HCT116 (cell line): Measurements from ENCODE around the gene APBB2. TPM values are rescaled to one million over a fixed set of nuclear protein-coding genes. Genes with fewer than 3 reads are reported as not detected.

Source experiments
- ATAC-seq: fragments of 200-7000 bp; cut with Tn5 transposase; 2 replicates; pipeline ENCODE4 v1.9.1; 2020; ENCODE audit warnings: mild to moderate bottlenecking, moderate library complexity
- BruUV-seq: library from RNA; stranded (reverse); fragments of 400-500 nt; replicated peaks from 2 replicates; lab custom pipeline; 2021; lab: Mats Ljungman, UMichigan
- CTCF ChIA-PET: fragments of 300-600 bp; sonication (Branson Sonifier 250); formaldehyde crosslinking; loops from one replicate; lab custom pipeline; 2021; ENCODE audit warnings: antibody characterized with exemption; lab: Charles Lee
- POLR2A ChIA-PET: fragments of 300-600, 350-600 bp; sonication (Branson Sonifier 250); formaldehyde crosslinking; loops from one replicate; lab custom pipeline; 2021; ENCODE audit warnings: antibody characterized with exemption; lab: Charles Lee
- RAD21 ChIA-PET, 2 experiments: fragments of 300-600 bp; sonication (Branson Sonifier 250); formaldehyde crosslinking; loops; one replicate each; lab custom pipeline; 2023; ENCODE audit warnings: low total read pairs in 2 of 2; ENCODE audit not compliant: uncharacterized antibody in 2 of 2, unreplicated experiment in 2 of 2, low non-redundant PET in 1 of 2; lab: Charles Lee
- DNase-seq: peaks from one replicate; pipeline ENCODE4 v3.0.0-alpha.2; 2010; ENCODE audit warnings: low read depth, low spot score
- H2AFZ ChIP-seq: fragments of 200-600 bp; shearing (Covaris generic), sonication (generic); 2 replicates; pipeline ENCODE4 v1.6.1; 2017; ENCODE audit warnings: low read depth, mixed run types, mixed read lengths, antibody characterized with exemption, low read length; ENCODE audit not compliant: poor library complexity, severe bottlenecking
- H3K27ac ChIP-seq: 2 replicates; pipeline ENCODE4 v1.5.1; 2012; ENCODE audit warnings: low read depth, low read length
- H3K27me3 ChIP-seq: fragments of 200-600 bp; sonication (generic); 2 replicates; pipeline ENCODE4 v1.6.1; 2016; ENCODE audit warnings: mixed run types, low read length, mixed read lengths; ENCODE audit not compliant: insufficient read depth
- H3K36me3 ChIP-seq, 2 experiments: fragments of 200-500 bp in 1 of 2; fragments of 200-600 bp in 1 of 2; sonication (Bioruptor generic) in 1 of 2; sonication (generic) in 1 of 2; 2 replicates each; pipeline versions ENCODE4 v1.5.1 to v1.6.1; 2014 to 2016; ENCODE audit warnings: low read length in 2 of 2, inconsistent platforms in 1 of 2, mixed read lengths in 1 of 2, mixed run types in 1 of 2; ENCODE audit not compliant: insufficient read depth in 2 of 2, control insufficient read depth in 1 of 2
- H3K4me1 ChIP-seq, 2 experiments: fragments of 200-600 bp in 1 of 2; sonication (generic) in 1 of 2; 2 replicates each; pipeline versions ENCODE4 v1.5.1 to v1.6.1; 2012 to 2017; ENCODE audit warnings: low read length in 2 of 2, inconsistent platforms in 1 of 2, mild to moderate bottlenecking in 1 of 2, mixed read lengths in 1 of 2, mixed run types in 1 of 2, moderate library complexity in 1 of 2; ENCODE audit not compliant: insufficient read depth in 2 of 2, control insufficient read depth in 1 of 2
- H3K4me2 ChIP-seq: fragments of 200-600 bp; sonication (generic); 2 replicates; pipeline ENCODE4 v1.6.1; 2017; ENCODE audit warnings: mixed run types, low read length, mixed read lengths
- H3K4me3 ChIP-seq, 2 experiments: fragments of 200-600 bp in 1 of 2; sonication (generic) in 1 of 2; replicated peaks in 1 of 2; 2 replicates each; pipeline ENCODE4 v1.5.1; 2011 to 2016; ENCODE audit warnings: low read length in 2 of 2, control low read depth in 1 of 2, low read depth in 1 of 2, mild to moderate bottlenecking in 1 of 2, mixed read lengths in 1 of 2, mixed run types in 1 of 2
- H3K79me2 ChIP-seq: fragments of 200-600 bp; sonication (generic); 2 replicates; pipeline ENCODE4 v1.6.1; 2017; ENCODE audit warnings: mild to moderate bottlenecking, mixed run types, low read length, moderate library complexity, mixed read lengths; ENCODE audit not compliant: insufficient read depth
- H3K9ac ChIP-seq: fragments of 200-600 bp; sonication (generic); 2 replicates; pipeline ENCODE4 v1.6.1; 2016; ENCODE audit warnings: low read length, mixed read lengths
- H3K9me2 ChIP-seq: fragments of 200-600 bp; sonication (generic), shearing (Covaris generic); 2 replicates; pipeline ENCODE4 v1.6.1; 2017; ENCODE audit warnings: mixed run types, mild to moderate bottlenecking, moderate library complexity; ENCODE audit not compliant: insufficient read depth
- H3K9me3 ChIP-seq, 2 experiments: fragments of 200-500 bp in 1 of 2; fragments of 200-600 bp in 1 of 2; sonication (Bioruptor generic) in 1 of 2; sonication (generic) in 1 of 2; 2 replicates each; pipeline ENCODE4 v1.6.1; 2014 to 2017; ENCODE audit warnings: low read length in 2 of 2, mixed read lengths in 2 of 2, inconsistent platforms in 1 of 2, low read depth in 1 of 2, mild to moderate bottlenecking in 1 of 2, mixed run types in 1 of 2, moderate library complexity in 1 of 2; ENCODE audit not compliant: control insufficient read depth in 1 of 2, insufficient read depth in 1 of 2
- H4K20me1 ChIP-seq: fragments of 200-600 bp; sonication (generic), shearing (Covaris generic); 2 replicates; pipeline ENCODE4 v1.6.1; 2017; ENCODE audit warnings: mixed run types, mild to moderate bottlenecking, moderate library complexity; ENCODE audit not compliant: insufficient read depth
- CBX3 ChIP-seq: IDR thresholded peaks from 2 replicates; pipeline ENCODE4 v1.6.1; 2012; ENCODE audit warnings: low read depth
- CEBPB ChIP-seq: IDR thresholded peaks from 2 replicates; pipeline ENCODE4 v1.6.1; 2012; ENCODE audit warnings: low read depth
- CTCF ChIP-seq, 3 experiments: fragments of 200-600 bp in 1 of 3; sonication (generic) in 1 of 3; IDR thresholded peaks in 2 of 3; conservative IDR thresholded peaks in 1 of 3; 2 replicates each; pipeline ENCODE4 v1.5.1; 2012 to 2017; ENCODE audit warnings: low read depth in 2 of 3, low read length in 2 of 3, antibody characterized with exemption in 1 of 3, borderline replicate concordance in 1 of 3, control low read depth in 1 of 3, mild to moderate bottlenecking in 1 of 3, mixed read lengths in 1 of 3, mixed run types in 1 of 3, moderate library complexity in 1 of 3; ENCODE audit not compliant: insufficient read depth in 1 of 3
- EGR1 ChIP-seq: IDR thresholded peaks from 2 replicates; pipeline ENCODE4 v1.6.1; 2012; ENCODE audit warnings: low read depth
- ELF1 ChIP-seq: IDR thresholded peaks from 2 replicates; pipeline ENCODE4 v1.6.1; 2012; ENCODE audit warnings: low read depth, borderline replicate concordance
- EZH2 ChIP-seq: fragments of 200-600 bp; sonication (generic); IDR thresholded peaks from 2 replicates; pipeline ENCODE4 v1.6.1; 2017; ENCODE audit warnings: antibody characterized with exemption, mixed run types
- EZH2phosphoT487 ChIP-seq: fragments of 200-600 bp; IDR thresholded peaks from 2 replicates; pipeline ENCODE4 v1.6.1; 2018; ENCODE audit warnings: antibody characterized with exemption, borderline replicate concordance
- FOSL1 ChIP-seq: IDR thresholded peaks from 2 replicates; pipeline ENCODE4 v1.6.1; 2012; ENCODE audit warnings: low read depth
- JUND ChIP-seq: IDR thresholded peaks from 2 replicates; pipeline ENCODE4 v1.6.1; 2012
- POLR2A ChIP-seq: IDR thresholded peaks from 2 replicates; pipeline ENCODE4 v1.7.0; 2011; ENCODE audit warnings: borderline replicate concordance; ENCODE audit not compliant: insufficient read depth, insufficient read length; ENCODE audit errors: extremely low read depth
- POLR2AphosphoS5 ChIP-seq: IDR thresholded peaks from 2 replicates; pipeline ENCODE4 v1.6.1; 2011; ENCODE audit warnings: mild to moderate bottlenecking, low read depth, low read length, moderate library complexity
- RAD21 ChIP-seq: IDR thresholded peaks from 2 replicates; pipeline ENCODE4 v1.6.1; 2012; ENCODE audit warnings: low read depth, mild to moderate bottlenecking
- SIN3A ChIP-seq: IDR thresholded peaks from 2 replicates; pipeline ENCODE4 v1.6.1; 2012; ENCODE audit warnings: low read depth
- SRF ChIP-seq: IDR thresholded peaks from 2 replicates; pipeline ENCODE4 v1.6.1; 2012; ENCODE audit warnings: low read depth
- TCF7L2 ChIP-seq: IDR thresholded peaks from 2 replicates; pipeline ENCODE4 v1.7.0; 2011; ENCODE audit warnings: borderline replicate concordance, inconsistent platforms; ENCODE audit not compliant: insufficient read depth, insufficient read length; ENCODE audit errors: extremely low read depth
- YY1 ChIP-seq: IDR thresholded peaks from 2 replicates; pipeline ENCODE4 v1.6.1; 2011; ENCODE audit warnings: low read length, low read depth, moderate library complexity, mild to moderate bottlenecking; ENCODE audit not compliant: insufficient replicate concordance; ENCODE audit errors: extremely low read depth
- ZFX ChIP-seq: fragments of 450-650 bp; IDR thresholded peaks from 2 replicates; pipeline ENCODE4 v1.6.1; 2017
- ZNF274 ChIP-seq: fragments of 200-500 bp; sonication (Bioruptor generic); IDR thresholded peaks from 2 replicates; pipeline ENCODE4 v1.6.1; 2014; ENCODE audit warnings: mild to moderate bottlenecking, low read depth, low read length, inconsistent platforms
- intact Hi-C: fragments of 100-400 bp; cut with micrococcal nuclease; formaldehyde crosslinking; loops from 2 replicates; pipeline ENCODE4 v1.10.0; 2022
- total RNA-seq: library from RNA; stranded (reverse); gene quantifications from one replicate; pipeline ENCODE4 v1.2.1, GENCODE V29; 2021; ENCODE audit not compliant: unreplicated experiment
- TF ChIP-seq, protein P1 (sequence below): IDR thresholded peaks from 2 replicates; pipeline ENCODE4 v1.6.1; 2012; ENCODE audit warnings: low read depth
- TF ChIP-seq, protein P2 (sequence below): IDR thresholded peaks from 2 replicates; pipeline ENCODE4 v1.6.1; 2012

Gene APBB2
- total RNA-seq, 1 experiment from 2014 or later: 72.5 TPM

GRCh38 chr4:41199788-41200187 lies 14.6 kb downstream of the APBB2 start:
- H2AFZ ChIP-seq: no peak overlapping the region
- peaks cover 24% of the 10 kb centered on the region; the same call in 1 of the 2 replicates for H4K20me1 ChIP-seq
- CTCF ChIA-PET: no interaction called here
- H3K79me2 ChIP-seq: peaks cover 100% of the 10 kb centered on the region
- POLR2A ChIA-PET: no interaction called here
- no peak for TF ChIP-seq TCF7L2
- TF ChIP-seq EZH2: no peak
- TF ChIP-seq POLR2A: no peak
- TF ChIP-seq SRF: no peak
- TF ChIP-seq, protein P1, sequence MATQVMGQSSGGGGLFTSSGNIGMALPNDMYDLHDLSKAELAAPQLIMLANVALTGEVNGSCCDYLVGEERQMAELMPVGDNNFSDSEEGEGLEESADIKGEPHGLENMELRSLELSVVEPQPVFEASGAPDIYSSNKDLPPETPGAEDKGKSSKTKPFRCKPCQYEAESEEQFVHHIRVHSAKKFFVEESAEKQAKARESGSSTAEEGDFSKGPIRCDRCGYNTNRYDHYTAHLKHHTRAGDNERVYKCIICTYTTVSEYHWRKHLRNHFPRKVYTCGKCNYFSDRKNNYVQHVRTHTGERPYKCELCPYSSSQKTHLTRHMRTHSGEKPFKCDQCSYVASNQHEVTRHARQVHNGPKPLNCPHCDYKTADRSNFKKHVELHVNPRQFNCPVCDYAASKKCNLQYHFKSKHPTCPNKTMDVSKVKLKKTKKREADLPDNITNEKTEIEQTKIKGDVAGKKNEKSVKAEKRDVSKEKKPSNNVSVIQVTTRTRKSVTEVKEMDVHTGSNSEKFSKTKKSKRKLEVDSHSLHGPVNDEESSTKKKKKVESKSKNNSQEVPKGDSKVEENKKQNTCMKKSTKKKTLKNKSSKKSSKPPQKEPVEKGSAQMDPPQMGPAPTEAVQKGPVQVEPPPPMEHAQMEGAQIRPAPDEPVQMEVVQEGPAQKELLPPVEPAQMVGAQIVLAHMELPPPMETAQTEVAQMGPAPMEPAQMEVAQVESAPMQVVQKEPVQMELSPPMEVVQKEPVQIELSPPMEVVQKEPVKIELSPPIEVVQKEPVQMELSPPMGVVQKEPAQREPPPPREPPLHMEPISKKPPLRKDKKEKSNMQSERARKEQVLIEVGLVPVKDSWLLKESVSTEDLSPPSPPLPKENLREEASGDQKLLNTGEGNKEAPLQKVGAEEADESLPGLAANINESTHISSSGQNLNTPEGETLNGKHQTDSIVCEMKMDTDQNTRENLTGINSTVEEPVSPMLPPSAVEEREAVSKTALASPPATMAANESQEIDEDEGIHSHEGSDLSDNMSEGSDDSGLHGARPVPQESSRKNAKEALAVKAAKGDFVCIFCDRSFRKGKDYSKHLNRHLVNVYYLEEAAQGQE: no peak
- TF ChIP-seq ELF1: no peak
- no peak for TF ChIP-seq JUND
- TF ChIP-seq ZFX: no peak
- no peak for TF ChIP-seq SIN3A
- no peak for TF ChIP-seq CTCF (IDR thresholded peaks at IDR 0.05 in 2 of 3, conservative IDR thresholded peaks at IDR 0.05 in 1 of 3; ENCODE audit: borderline replicate concordance in 1 of 3, insufficient read depth in 1 of 3, low read depth in 2 of 3, low read length in 2 of 3)
- TF ChIP-seq ZNF274: no peak
- TF ChIP-seq EZH2phosphoT487: no peak
- TF ChIP-seq CEBPB: no peak
- TF ChIP-seq, protein P2, sequence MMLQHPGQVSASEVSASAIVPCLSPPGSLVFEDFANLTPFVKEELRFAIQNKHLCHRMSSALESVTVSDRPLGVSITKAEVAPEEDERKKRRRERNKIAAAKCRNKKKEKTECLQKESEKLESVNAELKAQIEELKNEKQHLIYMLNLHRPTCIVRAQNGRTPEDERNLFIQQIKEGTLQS: no peak
- no peak for TF ChIP-seq CBX3
- TF ChIP-seq YY1: no peak
- TF ChIP-seq EGR1: no peak
- no peak for TF ChIP-seq RAD21
- TF ChIP-seq FOSL1: no peak
- no peak for TF ChIP-seq POLR2AphosphoS5
- TF ChIP-seq, all 23 proteins: peak for 0
- H3K4me1 ChIP-seq: peaks cover 8 to 24% of the 10 kb centered on the region in 2 experiments
- H3K4me3 ChIP-seq: no peak overlapping the region
- no TSS peak for BruUV-seq
- no peak overlapping the region for H3K27ac ChIP-seq
- intact Hi-C loops: no loop called here
- DNase-seq (no peak), ATAC-seq (no peak)
- H3K9me3 ChIP-seq: no peaks in the 10 kb centered on the region
- no peak overlapping the region for H3K9ac ChIP-seq
- H3K27me3 ChIP-seq: no peaks in the 10 kb centered on the region
- no peaks in the 10 kb centered on the region for H3K9me2 ChIP-seq
- RAD21 ChIA-PET: no interaction called here
- no peaks in the 10 kb centered on the region for H3K36me3 ChIP-seq
- no peak overlapping the region for H3K4me2 ChIP-seq
